Measurements from ENCODE around the gene EIF2A. TPM values are rescaled to one million over a fixed set of nuclear protein-coding genes. Genes with fewer than 3 reads are reported as not detected.
A peak's percentile ranks its signal among the peaks of the same experiment; 100 is the strongest.

The EIF2A gene
- total and polyA plus RNA-seq, 2 of the 13 experiments (the other 11 are each of a cell fraction or from before 2014, with no cell fraction given) = 124 to 139 TPM

DNA sequence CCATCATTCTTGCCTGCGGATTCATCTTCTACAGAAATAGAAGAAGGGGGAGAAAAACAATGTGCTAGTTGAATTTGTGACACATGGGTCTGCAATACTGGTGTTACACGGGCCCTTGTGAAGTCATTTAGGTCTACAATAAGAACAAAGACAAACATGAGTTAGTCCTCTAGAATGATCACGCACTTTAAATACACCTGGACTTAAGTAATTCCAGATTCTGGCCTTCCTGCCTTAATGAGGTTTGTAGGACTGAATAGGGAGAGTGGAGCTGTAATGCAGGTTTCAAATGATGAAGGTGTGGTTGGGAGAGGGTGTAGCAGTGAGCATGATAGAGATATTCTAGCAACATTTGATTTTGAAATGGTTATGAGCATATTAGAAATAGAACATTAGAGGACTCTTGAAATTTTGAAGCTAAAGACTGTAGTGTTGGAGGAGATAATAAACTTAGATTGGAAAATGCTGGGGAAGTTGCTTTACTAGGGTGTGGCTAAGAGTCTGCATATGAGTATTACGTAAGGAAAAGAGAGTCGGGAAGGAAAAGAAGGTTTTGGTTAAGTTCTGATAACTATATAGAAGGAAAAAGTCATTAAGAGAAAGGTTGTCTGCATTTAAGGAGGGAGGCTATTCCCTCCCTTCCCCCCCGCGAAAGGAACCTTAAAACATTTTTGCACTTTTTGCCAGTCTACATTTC lies 606 bp downstream of the EIF2A start:
- Histone ChIP-seq H3K4me3 (replicated peaks in 1 of 3; ENCODE audit: insufficient read depth in 1 of 3, low read depth in 2 of 3, low read length in 3 of 3) (peak overlapping the region; percentile 92 to 99 (median 94)), H3K79me2 (ENCODE audit: insufficient read depth, low read length) (peaks cover 89% of the 10 kb centered on the region), H3K27ac (ENCODE audit: extremely low read length, insufficient read depth, low read length) (peak overlapping the region; percentile 81), H3K27me3 (ENCODE audit: control insufficient read depth in 1 of 2, insufficient read depth in 2 of 2, low read length in 2 of 2) (peaks cover 0 to 7% of the 10 kb centered on the region in 2 experiments; a peak in 1 of 5 replicates), H3K4me1 (ENCODE audit: insufficient read depth, low read length) (peaks cover 60% of the 10 kb centered on the region), H2AFZ (ENCODE audit: low read length) (peak overlapping the region; percentile 75), H3K4me2 (ENCODE audit: low read depth, low read length) (peak overlapping the region; percentile 74), H3K36me3 (replicated peaks in 1 of 2; ENCODE audit: control insufficient read depth in 1 of 2, insufficient read depth in 2 of 2, low read length in 2 of 2) (peaks cover 2 to 22% of the 10 kb centered on the region in 2 experiments; a peak in 4 of 5 replicates), H4K20me1 (ENCODE audit: insufficient read depth, low read length) (peaks cover 17% of the 10 kb centered on the region; the same call in 1 of the 2 replicates), H3K9ac (ENCODE audit: insufficient read depth, low read depth, low read length) (peak overlapping the region; percentile 99), H3K9me3 (ENCODE audit: low read length) (no peaks in the 10 kb centered on the region)
- CTCF ChIA-PET (ENCODE audit: low intra/inter-chr PET ratio, low total read pairs) = no interaction called here
- no peak for FAIRE-seq
- WGBS (ENCODE audit: low lambda C conversion rate) = 12% methylated on average over 7 of the region's 7 CpGs
- in situ Hi-C loops (cut with HindIII; ENCODE audit: extremely low pct_ligation_motif_present, low pct_unique_long_range_greater_than_20kb) (loop anchor here (5.0 kb wide), 1 partner anchor 55 kb away; the partner anchor contains the start of gene SELENOT), intact Hi-C loops (cut with micrococcal nuclease; ENCODE audit: unreplicated experiment) (loop anchor here (5.0 to 10.0 kb wide), 2 partner anchors 135 to 158 kb away; partner anchors contain the start of gene ERICH6)
- ATAC-seq = no peak
- POLR2A ChIA-PET = interaction anchor here (0.9 to 2.8 kb wide), 12 partner anchors 10 to 232 kb away, joined by 3 to 21 read pairs (median 4); partner anchors contain the start of genes SELENOT and TSC22D2
- no peak for DNase-seq (ENCODE audit: low spot score)
- BruUV-seq (replicated peaks) = TSS peak; percentile 84
- TF ChIP-seq ZSCAN12 (CRISPR knock-in tag; IDR thresholded peaks at IDR 0.05) = no peak
- TF ChIP-seq PHF8 (CRISPR knock-in tag; IDR thresholded peaks at IDR 0.05) = no peak
- TF ChIP-seq KMT2A (CRISPR knock-in tag; IDR thresholded peaks at IDR 0.05) = no peak
- TF ChIP-seq, protein P1, sequence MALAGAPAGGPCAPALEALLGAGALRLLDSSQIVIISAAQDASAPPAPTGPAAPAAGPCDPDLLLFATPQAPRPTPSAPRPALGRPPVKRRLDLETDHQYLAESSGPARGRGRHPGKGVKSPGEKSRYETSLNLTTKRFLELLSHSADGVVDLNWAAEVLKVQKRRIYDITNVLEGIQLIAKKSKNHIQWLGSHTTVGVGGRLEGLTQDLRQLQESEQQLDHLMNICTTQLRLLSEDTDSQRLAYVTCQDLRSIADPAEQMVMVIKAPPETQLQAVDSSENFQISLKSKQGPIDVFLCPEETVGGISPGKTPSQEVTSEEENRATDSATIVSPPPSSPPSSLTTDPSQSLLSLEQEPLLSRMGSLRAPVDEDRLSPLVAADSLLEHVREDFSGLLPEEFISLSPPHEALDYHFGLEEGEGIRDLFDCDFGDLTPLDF (CRISPR knock-in tag; IDR thresholded peaks at IDR 0.05) = no peak
- TF ChIP-seq RXRA (CRISPR knock-in tag; IDR thresholded peaks at IDR 0.05) = no peak
- no peak for TF ChIP-seq ZFYVE20 (CRISPR knock-in tag; IDR thresholded peaks at IDR 0.05; ENCODE audit: borderline replicate concordance, low read depth)
- TF ChIP-seq RBM22 (optimal IDR thresholded peaks at IDR 0.05; ENCODE audit: low read length) = no peak
- no peak for TF ChIP-seq ZNF768 (CRISPR knock-in tag; IDR thresholded peaks at IDR 0.05)
- TF ChIP-seq MED1 (CRISPR knock-in tag; IDR thresholded peaks at IDR 0.05) = no peak
- TF ChIP-seq IKZF4 (CRISPR knock-in tag; IDR thresholded peaks at IDR 0.05; ENCODE audit: borderline replicate concordance, low read depth, not compliant biosample characterization) = no peak
- TF ChIP-seq ZNF282 (IDR thresholded peaks at IDR 0.05; ENCODE audit: partially characterized antibody) = no peak
- TF ChIP-seq, protein P2, sequence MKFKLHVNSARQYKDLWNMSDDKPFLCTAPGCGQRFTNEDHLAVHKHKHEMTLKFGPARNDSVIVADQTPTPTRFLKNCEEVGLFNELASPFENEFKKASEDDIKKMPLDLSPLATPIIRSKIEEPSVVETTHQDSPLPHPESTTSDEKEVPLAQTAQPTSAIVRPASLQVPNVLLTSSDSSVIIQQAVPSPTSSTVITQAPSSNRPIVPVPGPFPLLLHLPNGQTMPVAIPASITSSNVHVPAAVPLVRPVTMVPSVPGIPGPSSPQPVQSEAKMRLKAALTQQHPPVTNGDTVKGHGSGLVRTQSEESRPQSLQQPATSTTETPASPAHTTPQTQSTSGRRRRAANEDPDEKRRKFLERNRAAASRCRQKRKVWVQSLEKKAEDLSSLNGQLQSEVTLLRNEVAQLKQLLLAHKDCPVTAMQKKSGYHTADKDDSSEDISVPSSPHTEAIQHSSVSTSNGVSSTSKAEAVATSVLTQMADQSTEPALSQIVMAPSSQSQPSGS (CRISPR knock-in tag; IDR thresholded peaks at IDR 0.05) = no peak
- no peak for TF ChIP-seq ZNF574 (CRISPR knock-in tag; IDR thresholded peaks at IDR 0.05)
- no peak for TF ChIP-seq ZSCAN30 (CRISPR knock-in tag; IDR thresholded peaks at IDR 0.05)
- no peak for TF ChIP-seq ATF3 (CRISPR knock-in tag; IDR thresholded peaks at IDR 0.05)
- no peak for TF ChIP-seq NR3C1 (CRISPR knock-in tag; IDR thresholded peaks at IDR 0.05)
- no peak for TF ChIP-seq GTF3A (CRISPR knock-in tag; conservative IDR thresholded peaks at IDR 0.05)
- no peak for TF ChIP-seq SRSF1 (optimal IDR thresholded peaks at IDR 0.05; ENCODE audit: low read depth, low read length)
- 0 out of 2 replicates have a peak, but pooled peaks have one; percentile 48 for TF ChIP-seq DDIT3 (CRISPR knock-in tag; IDR thresholded peaks at IDR 0.05)
